Thyroid gland (tissue), 4 donors: ENCODE results near the gene RCC2.

Experiments used
- CTCF ChIP-seq, 6 experiments: fragments of 200-600 bp in 3 of 6; fragments of 450-650 bp in 3 of 6; sonication (generic) in 3 of 6; IDR thresholded peaks; one replicate each; pipeline ENCODE4 v1.5.1; 2016 to 2019; ENCODE audit warnings: antibody characterized with exemption in 6 of 6, mild to moderate bottlenecking in 2 of 6, inconsistent platforms in 1 of 6, moderate library complexity in 1 of 6
- POLR2A ChIP-seq, 2 donors: fragments of 450-650 bp; IDR thresholded peaks; one replicate each; pipeline ENCODE4 v1.6.1; 2017; ENCODE audit warnings: antibody characterized with exemption in 2 of 2, mild to moderate bottlenecking in 2 of 2, moderate library complexity in 1 of 2

- TF ChIP-seq CTCF (IDR thresholded peaks at IDR 0.05) (no peak), POLR2A (IDR thresholded peaks at IDR 0.05) (no peak)
These were observed 41.4 kb upstream of the RCC2 start for GRCh38 chr1:17480846-17481245.
